Sciatic nerve (tissue), 2 donors: Measurements from ENCODE around the gene EFCAB12. TPM values are rescaled to one million over a fixed set of nuclear protein-coding genes. Genes with fewer than 3 reads are reported as not detected.
"Not testable (repeated sequence)": the region's sequence is repeated elsewhere in the genome, so short reads cannot be mapped to it uniquely, and the experiment has no call there.

Source experiments
- ATAC-seq: fragments of 200-7000 bp; cut with Tn5 transposase; one replicate; pipeline ENCODE4 v1.9.1; 2020; ENCODE audit warnings: mild to moderate bottlenecking, moderate library complexity
- DNase-seq: peaks from one replicate; pipeline ENCODE4 v3.0.0-alpha.2; 2020; ENCODE audit warnings: low spot score
- intact Hi-C: fragments of 100-400 bp; cut with DNase I; formaldehyde crosslinking; loops from one replicate; pipeline ENCODE4 v1.14.2; 2022
- total RNA-seq: library from RNA; stranded (reverse); fragmentation: NEBNext Ultra II Directional; extraction: Animal tissue kit (Norgen Biotek cat#: 25700); gene quantifications from one replicate; pipeline ENCODE4 v1.2.1, GENCODE V29; 2021
- donor health status: DM: no; HTN: no; CAD: no.
- donor health status: DM: no; HTN: no; CAD: no.

Gene EFCAB12
- total RNA-seq, 1 donor from 2014 or later = 0.40 TPM

DNA sequence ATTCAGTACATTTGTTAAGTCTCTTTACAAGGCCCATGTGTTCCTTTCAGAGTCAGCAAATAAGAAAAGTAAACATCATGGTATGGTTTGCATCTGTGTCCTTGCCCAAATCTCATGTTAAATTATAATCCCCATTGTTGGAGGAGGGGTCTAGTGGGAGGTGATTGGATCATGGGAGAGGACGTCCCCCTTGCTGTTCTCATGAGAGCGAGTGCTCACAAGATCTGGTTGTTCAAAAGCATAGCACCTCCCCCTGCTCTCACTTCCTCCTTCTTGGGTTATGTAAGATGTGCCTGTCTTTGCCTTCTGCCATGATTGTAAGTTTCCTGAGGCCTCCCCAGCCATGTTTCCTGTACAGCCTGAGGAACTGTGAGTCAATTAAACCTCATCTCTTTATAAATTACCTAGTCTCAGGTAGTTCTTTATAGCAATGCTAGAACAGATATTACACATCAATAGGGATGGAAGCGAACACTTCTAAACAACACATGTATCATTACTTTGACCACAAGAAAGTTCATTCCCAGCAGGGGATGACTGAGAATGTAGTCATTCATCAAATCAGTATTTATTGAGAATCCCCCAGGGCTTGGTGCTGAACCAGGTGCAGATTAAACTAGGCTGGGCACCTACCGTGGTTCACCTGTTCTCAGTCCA lies 4.1 kb downstream of the EFCAB12 start:
- no peak for DNase-seq
- no peak for ATAC-seq
- intact Hi-C loops = no loop called here

DNA sequence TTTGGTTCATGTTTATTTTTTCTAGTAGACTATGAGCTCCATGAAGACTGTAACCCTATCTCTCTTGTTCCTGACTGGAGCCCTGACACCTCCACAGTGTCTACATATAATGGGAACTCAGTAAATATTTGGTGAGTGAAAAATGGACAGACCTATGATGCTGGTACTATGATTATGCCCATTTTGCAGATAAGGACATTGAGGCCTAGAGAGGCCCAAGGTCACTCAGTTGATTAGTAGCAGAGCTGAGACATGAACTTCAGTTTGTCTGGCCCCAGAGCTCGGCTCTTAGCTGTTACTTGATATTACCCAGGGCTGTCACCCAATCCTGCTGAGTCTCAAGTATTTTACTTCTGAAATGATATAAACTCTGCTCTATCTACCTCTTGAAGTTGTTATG lies 5.5 kb downstream of the EFCAB12 start:
- intact Hi-C loops = no loop called here
- ATAC-seq = no peak
- no peak for DNase-seq

DNA sequence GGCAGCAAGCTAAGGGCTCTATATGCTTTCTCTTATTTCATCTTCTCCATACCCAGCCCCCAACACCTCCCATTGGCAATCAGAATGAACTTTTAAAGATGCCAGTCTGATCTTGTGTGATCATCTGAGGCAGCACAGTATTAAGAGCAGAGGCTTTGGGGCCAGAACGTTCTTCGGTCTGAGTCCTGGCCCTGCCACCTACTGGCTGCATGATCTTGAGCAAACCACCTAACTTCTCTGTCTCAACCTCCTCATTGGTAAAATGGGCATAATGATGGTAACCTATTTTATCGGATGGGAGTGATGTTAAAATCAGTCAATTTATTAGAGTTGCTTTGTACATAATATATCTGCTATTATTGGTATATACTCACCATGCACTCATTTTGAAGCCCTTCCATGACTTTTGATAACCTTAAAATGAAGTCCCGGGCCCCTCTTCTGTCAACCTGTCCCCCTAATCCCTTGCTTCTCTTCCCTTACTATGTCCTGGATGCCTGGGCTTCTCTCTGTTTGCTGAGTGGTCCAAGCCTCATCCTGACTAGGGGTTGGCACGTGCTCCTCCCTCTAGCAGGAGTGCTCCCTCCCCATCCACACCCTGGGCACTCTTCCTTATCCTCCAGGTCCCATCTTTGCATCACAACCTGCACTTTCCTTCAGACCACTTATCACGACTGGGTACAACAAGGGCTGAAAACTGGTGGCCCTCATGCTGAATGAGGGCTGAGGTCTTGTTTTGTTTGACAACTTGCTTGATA lies 6.3 kb downstream of the EFCAB12 start:
- DNase-seq = no peak

DNA sequence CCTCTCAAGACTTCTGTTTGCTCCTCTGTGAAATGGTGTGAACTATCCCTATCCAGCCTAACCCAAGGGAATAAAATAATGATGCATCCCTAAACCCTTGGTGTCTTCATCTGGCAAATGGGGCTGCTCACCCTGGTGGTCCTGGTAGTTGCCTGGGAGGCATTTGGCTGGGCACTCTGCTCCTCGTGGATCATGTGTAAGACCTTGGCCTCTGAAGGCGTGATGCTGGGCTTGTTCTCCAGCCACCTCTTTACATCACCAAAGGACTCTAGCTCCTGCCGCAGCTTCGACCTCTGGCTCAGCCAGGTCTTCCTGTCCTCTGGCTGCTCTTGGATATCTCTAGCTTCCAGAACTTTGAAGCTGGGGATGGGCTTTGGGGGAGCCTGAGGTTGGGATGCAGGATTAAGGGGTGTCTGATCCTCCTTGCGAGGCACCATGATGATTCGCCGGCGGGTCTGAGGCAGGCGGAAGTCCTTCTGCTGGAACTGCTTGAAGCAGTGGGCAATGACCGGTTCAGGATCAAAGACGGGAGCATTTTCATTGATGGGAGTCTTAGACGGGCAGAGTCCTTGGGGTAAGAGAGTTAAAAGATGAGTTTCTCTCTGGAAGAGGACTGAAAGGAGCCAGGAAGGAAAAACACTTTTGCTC lies 7.1 kb downstream of the EFCAB12 start:
- ATAC-seq (no peak), DNase-seq (peak; percentile 46)
- intact Hi-C loops = no loop called here

More for the DNA sequence above, 6.3 kb downstream of the EFCAB12 start:
- ATAC-seq = no peak
- intact Hi-C loops = no loop called here

DNA sequence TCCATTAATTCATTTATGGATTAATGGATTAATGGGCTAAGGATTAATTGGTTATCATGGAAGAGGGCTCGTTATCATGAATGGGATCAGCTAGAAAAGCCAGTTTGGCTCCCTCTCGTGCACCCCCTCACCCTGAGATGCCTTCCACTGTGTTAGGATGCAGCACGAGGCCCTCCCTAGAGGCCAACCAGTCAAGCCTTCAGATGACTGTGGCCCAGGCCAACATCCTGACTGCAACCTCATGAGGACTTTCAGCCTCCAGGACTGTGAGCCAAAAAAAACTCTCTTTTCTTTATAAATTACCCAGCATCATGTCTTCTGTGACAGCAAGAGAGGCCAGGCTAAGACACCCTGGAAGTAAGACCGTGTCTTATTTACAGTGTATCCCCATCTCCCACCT lies 9.0 kb downstream of the EFCAB12 start:
- DNase-seq = peak; percentile 23
- no peak for ATAC-seq
- intact Hi-C loops = no loop called here

DNA sequence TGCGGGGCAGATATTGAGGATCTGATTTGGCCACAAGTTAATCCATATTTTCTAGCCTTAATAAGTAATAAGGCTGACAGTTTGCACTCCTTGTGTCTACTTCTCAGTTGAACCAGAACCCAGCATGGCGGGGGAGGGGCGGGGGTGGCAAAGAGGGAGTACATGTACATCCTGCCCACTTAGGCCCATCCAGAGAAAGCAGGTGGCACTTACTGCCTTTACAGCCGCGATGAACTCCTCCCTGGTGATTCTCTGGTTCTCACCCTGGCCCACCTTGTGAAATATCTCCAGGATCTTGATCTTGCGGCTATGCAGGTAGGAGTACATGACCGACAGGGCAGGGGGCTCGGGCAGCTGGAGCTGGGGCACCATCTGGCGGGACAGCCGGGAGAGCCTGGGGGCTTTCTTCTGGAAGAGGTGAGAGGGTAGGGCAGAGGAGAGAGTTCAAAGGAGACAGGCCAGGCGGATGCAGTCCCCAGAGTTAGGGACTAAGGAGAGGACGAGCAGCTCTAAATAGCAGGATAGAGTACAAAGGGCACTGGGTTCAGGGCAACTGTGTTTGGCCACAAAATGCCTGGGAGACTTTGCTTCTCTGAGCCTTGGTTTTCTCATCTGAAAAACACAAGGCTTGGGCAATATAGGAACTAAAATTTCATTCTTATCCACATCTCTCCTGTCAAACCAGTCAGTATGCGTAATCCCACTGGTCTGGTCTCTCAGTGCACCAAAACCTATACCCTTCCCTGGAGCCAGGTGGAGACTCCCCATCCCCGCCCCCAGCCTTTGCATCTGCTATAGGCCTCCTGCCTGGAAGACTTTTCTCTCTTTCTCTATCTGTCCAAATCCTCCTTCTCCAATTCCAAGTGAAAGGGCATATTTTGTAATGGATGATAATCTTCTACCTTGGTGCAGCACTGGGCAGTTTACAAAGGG lies 10.1 kb downstream of the EFCAB12 start:
- intact Hi-C loops = no loop called here
- ATAC-seq = no peak

DNA sequence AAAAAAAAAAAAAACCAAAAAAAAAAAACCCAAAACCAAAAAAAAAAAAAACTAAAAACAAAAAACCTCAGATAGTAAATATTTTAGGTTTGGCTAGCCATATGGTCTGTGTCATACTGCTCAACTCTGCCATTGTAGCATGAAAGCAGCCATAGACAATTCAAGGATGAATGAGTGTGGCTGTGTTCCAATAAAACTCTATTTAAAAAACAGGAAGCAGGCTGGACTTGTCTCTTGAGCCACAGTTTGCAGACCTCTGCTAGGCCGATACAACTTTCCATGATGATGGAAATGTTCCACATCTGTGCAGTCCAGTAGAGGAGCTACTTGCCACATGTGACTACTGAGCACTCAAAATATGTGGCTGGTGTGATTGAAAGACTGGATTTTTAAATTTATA lies 11.1 kb downstream of the EFCAB12 start:
- intact Hi-C loops = no loop called here
- DNase-seq (no peak), ATAC-seq (peak; percentile 41)

More for the DNA sequence above, 10.1 kb downstream of the EFCAB12 start:
- peak; percentile 48 for DNase-seq

DNA sequence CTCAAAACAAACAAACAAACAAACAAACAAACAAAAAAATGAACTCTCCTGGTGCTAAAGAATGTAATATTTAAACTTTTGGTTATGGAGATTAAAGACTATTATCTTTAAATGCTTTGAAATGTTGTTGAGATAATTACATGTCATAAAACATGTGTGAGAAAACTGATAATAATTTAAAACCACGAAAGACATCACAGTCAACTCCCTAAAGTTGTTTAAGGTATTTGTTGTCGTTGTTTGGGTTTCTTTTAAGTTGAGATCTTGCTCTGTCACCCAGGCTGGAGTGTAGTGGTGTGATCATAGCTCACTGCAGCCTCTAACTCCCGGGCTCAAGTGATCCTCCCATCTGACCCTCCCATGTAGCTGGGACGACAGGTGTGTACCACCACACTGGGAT lies 12.0 kb downstream of the EFCAB12 start:
- no peak for ATAC-seq
- intact Hi-C loops = no loop called here
- DNase-seq = no peak

DNA sequence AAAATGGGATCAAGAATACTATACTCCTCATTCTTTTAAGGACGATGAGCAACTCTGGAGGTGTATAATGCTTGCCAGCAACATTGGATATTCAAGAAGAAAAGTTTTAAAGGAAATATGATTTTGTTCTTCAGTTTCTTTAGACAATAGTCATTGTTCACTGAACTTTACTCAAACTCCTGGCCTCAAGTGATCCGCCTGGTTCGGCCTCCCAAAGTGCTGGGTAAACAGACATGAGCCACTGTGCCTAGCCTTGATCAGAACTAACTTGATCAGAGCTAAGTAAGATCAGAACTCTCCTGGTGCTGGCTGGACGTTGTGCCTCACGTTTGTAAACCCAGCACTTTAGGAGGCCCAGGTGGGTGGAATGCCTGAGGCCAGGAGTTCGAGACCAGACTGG lies 12.6 kb downstream of the EFCAB12 start:
- peak; percentile 21 for DNase-seq
- intact Hi-C loops = no loop called here
- no peak for ATAC-seq

DNA sequence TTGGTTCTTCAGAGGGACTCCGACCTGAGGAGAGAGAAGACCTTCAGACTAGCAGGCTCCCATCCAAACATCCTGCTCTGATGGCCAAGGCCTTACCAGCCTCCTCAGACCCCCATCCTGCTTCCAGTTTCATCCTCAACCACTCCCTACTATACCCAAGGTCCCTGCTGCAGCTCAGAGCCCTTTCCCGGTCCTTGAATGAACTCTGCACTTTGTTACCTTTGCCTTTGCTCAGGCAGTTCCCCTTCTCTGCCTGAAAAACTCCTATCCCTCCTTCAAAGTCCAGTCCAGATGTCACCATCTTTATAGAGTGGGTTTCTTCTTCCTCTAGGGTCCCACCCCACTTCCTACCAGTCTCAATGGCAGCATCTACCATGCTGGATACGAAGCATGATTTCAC lies 13.1 kb downstream of the EFCAB12 start:
- no peak for ATAC-seq
- no peak for DNase-seq
- intact Hi-C loops = no loop called here

DNA sequence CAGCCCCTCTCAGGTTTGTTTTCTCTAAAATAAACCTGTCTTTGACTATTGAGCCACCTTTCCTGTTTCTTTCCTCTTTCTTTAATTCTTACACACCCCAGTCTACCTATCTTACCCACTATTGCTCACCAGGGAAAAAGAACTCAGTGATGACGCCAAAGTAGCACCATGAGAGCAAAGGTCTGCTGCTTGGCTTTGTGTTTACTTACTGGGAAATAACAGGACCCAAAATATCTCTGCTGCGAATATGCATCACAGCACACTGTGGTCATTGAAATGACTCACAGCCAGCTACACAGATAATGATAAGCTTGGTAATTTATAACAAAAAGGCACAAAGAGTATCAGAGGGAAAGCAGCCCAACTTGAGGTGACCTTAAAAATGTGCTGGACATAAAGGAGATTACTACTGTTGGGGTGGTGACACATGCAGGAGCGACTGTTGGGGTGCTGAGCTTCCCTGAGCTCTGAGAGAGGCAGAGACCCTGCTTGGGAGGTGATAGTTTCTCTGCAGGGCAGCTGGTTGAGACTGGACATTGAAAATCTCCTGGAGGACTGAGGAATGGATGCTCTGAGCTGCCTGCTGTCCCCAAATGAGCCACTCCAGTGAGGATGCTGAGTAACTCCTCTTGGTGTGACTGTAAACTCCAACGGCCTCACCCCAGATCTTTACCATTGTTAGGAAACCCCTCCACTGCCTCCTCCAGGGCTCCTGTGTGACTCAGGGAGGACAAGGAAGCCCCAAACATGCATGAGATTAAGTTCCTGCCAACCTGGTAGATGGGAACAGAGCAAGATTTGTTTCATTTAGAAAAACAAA lies 14.5 kb downstream of the EFCAB12 start:
- intact Hi-C loops = no loop called here
- peak; percentile 10 for DNase-seq
- no peak for ATAC-seq

DNA sequence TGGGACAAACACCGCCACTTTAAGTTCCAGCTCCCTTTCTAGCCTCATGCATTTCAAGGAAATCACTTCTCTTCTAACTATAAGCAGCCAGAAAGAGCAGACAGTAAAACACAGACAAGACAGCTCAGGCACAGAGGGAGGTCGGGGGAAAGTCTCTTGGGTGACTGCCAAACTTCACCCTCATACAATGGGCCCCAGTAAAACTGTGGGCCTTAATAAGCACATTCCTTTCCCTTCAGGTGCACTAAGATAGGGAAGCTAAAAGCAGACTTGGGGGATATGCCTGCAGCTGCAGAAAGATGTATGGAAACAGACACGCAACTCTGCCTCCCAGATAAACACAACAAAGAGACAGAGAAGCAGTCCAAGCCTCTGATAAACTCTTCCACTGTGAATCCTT lies 15.2 kb downstream of the EFCAB12 start:
- DNase-seq, ATAC-seq, intact Hi-C loops: not testable (repeated sequence)

DNA sequence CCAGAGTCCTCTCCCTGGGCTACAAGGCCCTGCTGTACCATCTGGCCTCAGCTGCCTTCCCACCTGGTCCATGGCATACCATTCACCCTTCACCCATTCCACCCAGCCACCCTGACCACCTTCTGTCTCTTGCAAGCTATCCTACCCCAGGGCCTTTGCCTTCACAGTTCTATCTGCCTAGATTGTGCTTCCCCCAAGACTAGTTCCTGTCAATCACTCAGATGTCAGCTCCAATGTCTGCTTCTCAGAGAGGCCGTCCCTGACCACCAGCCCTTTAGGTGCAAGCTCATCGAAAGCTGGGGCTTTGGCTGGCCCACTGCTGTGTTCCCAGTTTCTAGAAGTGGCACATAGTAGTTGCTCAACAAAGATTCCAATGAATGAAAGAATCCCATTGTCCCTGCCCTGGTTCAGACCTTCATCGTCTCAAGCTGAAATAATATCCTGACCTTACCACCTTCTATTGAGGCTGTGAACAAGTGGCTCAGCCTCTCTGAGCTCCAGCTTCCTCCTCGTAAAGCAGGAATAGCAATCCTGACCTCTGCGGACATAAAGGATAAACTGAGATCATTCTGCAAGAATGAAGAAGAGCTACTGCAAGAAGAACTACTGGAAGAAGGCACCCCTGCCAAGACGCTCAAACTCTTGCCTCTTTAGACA lies 15.8 kb downstream of the EFCAB12 start:
- intact Hi-C loops = no loop called here
- peak; percentile 19 for DNase-seq
- no peak for ATAC-seq

DNA sequence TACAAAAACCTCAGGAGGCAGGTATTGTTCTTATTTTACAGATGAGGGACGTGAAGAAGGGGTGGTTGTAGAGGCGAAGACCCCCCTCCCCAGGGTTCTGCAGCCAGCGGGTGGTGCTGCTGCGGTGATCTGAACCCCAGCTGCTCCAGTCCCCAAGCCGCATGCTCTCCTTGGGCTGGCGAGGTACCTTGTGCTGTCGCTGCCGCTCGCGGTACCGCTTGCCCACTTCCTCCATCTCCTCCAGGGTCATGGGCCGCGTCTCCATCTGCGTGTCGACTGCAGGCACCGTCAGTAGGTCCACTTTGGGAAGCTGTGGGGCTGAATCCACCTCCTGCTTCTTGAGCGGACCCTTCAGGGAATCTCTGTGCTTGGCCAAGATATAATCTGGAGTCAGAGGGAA lies 17.5 kb downstream of the EFCAB12 start:
- no peak for ATAC-seq
- no peak for DNase-seq
- intact Hi-C loops = no loop called here

DNA sequence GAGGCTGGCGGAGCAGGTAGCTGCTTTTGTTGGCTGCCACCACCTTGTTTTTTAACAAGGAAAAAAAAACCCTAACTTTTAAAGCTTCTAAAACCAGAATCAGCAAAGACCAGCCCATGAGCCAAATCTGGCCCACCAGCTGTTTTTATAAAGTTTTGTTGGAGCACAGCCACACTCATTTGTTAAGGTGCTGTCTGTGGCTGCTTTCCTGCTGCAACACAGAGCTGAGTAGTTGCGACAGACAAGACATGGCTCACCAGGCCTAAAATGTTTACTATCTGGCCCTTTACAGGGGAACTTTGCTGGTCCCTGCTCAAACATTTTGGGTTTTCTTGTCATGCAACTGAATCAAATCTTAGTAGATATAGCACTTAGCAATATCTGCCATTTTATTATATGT lies 18.9 kb downstream of the EFCAB12 start:
- no peak for DNase-seq
- intact Hi-C loops = no loop called here

DNA sequence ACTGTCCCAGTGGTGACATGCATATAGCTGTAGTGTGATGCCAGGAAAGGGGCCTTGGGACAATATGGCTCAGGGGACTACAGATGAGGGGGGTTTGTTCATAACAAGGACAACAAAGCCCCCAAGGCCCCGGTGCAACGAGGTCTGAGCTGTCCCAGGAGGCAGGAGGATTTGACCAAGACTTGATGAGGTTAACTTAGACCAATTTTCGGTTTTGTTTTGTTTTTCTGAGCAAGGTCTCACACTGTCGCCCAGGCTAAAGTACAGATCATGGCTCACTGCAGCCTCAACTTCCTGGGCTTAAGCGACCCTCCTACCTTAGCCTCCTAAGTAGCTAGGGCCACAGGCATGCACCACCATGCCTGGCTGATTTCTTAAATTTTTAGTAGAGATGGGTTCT lies 23.8 kb downstream of the EFCAB12 start:
- intact Hi-C loops = no loop called here
- ATAC-seq (no peak), DNase-seq (no peak)

More for the DNA sequence above, 18.9 kb downstream of the EFCAB12 start:
- no peak for ATAC-seq

DNA sequence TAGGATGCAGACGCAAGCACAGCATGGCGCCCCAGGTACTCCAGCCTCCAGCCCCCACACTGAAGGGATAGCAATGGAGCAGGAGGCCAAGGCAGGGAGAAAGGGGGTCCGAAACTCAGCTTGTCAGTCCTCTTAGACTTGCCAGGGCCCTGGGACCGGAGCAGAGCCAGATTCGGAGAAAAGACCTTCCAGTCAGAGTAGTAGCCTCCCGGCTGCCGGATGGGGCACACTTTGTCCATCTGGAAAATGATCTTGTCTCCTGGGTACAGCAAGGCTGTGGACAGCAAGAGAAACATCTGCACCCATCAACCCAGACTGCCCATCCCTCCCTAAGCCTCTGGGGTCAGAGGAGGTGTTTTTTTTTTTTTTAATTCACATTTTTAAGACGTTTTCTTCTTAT lies 24.3 kb downstream of the EFCAB12 start:
- no peak for DNase-seq
- intact Hi-C loops = no loop called here
- no peak for ATAC-seq

DNA sequence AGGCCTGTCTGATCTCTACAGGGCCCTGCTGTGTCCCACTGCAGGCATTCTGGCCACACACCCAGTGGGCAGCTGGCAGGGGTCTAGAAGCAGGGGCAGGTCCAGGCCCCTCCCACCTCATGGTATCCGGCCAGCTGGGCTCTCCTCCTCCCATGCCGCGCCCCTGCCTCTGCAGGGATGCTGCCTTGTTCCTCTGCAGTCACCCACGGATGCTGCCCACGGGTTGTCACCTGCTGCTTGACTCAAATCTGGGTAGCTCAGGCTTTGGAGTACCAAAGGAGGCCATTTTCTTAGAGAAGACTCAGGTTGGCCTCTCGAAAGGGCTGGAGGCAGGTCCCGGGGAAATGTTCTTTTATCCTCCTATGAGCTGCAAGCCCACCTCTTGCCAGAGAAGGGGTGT lies 25.0 kb downstream of the EFCAB12 start:
- DNase-seq (no peak), ATAC-seq (no peak)
- intact Hi-C loops = no loop called here
